Ascending aorta (tissue), 2 donors: ENCODE data around the gene CDK16. TPM values are rescaled to one million over a fixed set of nuclear protein-coding genes. Genes with fewer than 3 reads are reported as not detected.

ENCODE experiments used
- DNase-seq, 2 donors: peaks; one replicate each; pipeline ENCODE4 v3.0.0-alpha.2; 2019; ENCODE audit warnings: low spot score in 2 of 2
- H3K27ac ChIP-seq, 2 donors: fragments of 200-600 bp; sonication (generic); one replicate each; pipeline ENCODE4 v1.5.1; 2016 to 2017; ENCODE audit warnings: mild to moderate bottlenecking in 1 of 2
- H3K27me3 ChIP-seq: fragments of 200-600 bp; sonication (generic); one replicate; pipeline ENCODE4 v1.5.1; 2017
- H3K36me3 ChIP-seq, 2 donors: fragments of 200-600 bp; sonication (generic); one replicate each; pipeline ENCODE4 v1.5.1; 2016
- H3K4me1 ChIP-seq, 2 donors: fragments of 200-600 bp; sonication (generic); one replicate each; pipeline ENCODE4 v1.5.1; 2016 to 2017; ENCODE audit warnings: mild to moderate bottlenecking in 1 of 2
- H3K4me3 ChIP-seq, 2 donors: fragments of 200-600 bp; sonication (generic); one replicate each; pipeline ENCODE4 v1.5.1; 2016 to 2017; ENCODE audit warnings: mild to moderate bottlenecking in 1 of 2
- H3K9me3 ChIP-seq, 2 donors: fragments of 200-600 bp; sonication (generic); one replicate each; pipeline ENCODE4 v1.5.1; 2016
- CTCF ChIP-seq, 3 experiments: fragments of 200-600 bp in 2 of 3; fragments of 450-650 bp in 1 of 3; sonication (generic) in 2 of 3; IDR thresholded peaks; one replicate each; pipeline ENCODE4 v1.5.1; 2016 to 2019; ENCODE audit warnings: antibody characterized with exemption in 3 of 3, mild to moderate bottlenecking in 1 of 3, moderate library complexity in 1 of 3
- intact Hi-C: fragments of 100-400 bp; cut with DNase I; formaldehyde crosslinking; loops from one replicate; pipeline ENCODE4 v1.15.1; 2023
- total RNA-seq: library from RNA; depleted of rRNA; stranded (reverse); fragments of >200 nt; gene quantifications from one replicate; pipeline ENCODE4 v1.1.0, GENCODE V29; 2016

The CDK16 gene
- total RNA-seq, 1 donor from 2014 or later = 87.4 TPM

DNA sequence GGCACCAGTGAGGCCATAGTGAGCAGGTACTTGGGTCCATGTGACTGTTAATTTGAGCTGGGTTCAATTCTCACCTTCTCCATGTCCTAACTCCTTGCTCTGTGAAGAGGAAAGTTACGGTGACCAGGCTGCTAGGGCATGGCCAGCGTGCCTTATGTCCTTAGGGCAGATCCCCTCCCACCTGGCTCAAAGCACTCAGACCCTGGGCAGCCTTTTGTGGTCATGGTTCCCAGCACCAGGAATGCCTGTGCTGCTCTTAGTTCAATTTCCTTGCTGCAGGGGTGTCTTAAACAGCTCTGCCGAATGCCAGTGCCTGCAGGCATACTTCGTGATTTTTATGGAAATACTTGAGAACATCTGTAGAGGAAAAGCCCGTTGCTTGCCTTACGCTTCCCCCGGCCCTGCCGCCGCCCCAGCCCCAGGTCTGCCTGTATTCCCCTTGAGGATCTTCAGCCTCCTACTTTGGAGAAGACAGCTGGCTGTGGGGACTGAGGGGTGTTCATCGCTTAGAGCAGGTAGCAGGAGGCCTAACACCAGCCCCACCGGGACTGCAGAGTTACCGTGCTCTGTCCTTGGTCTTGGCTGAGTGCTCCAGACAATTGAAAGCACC, 3.1 kb upstream of the CDK16 start:
- TF ChIP-seq CTCF (IDR thresholded peaks at IDR 0.05) = no peak
- Histone ChIP-seq H3K9me3 (no peaks in the 10 kb centered on the region), H3K36me3 (peaks cover 55 to 56% of the 10 kb centered on the region in 2 donors), H3K4me3 (no peak overlapping the region), H3K4me1 (peaks cover 3 to 12% of the 10 kb centered on the region in 2 donors), H3K27ac (no peak overlapping the region), H3K27me3 (no peaks in the 10 kb centered on the region)
- intact Hi-C loops = loop anchor here (5.0 kb wide), 1 partner anchor 147 kb away; no protein-coding TSS in a partner anchor
- no peak for DNase-seq

DNA sequence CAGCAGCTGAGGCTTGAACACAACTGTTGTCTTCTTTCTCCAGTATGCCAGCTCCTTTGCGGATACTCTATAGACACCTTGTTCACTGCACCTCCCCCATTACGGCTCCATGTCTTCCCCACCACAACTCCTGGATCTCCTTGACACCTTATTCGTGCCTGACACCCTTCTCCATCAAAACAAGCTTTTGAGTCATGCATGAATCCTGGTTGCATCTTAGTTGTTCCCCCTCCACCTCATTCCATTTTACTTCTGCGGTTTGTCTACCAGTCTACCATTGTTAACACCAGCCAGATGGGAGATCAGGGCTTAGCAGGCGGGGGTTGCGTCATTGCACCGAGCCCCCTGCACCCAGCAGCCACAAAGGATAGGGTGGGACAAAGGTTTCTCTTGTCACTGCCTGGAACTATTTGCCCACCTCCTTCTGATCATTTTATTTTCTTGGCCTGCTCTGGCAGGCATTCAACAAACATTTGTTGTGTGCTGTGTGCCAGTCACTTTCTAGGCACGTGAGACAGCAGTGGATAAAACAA, 2.0 kb upstream of the CDK16 start:
- no peak for TF ChIP-seq CTCF (IDR thresholded peaks at IDR 0.05)
- Histone ChIP-seq H3K36me3 (peaks cover 45% of the 10 kb centered on the region in 2 donors), H3K27ac (peak overlapping the region; percentile 67 to 97)

GRCh38 chrX:47217121-47217851, 1.2 kb upstream of the CDK16 start:
- peaks cover 3 to 14% of the 10 kb centered on the region in 2 donors for H3K4me1 ChIP-seq
- H3K27me3 ChIP-seq = no peaks in the 10 kb centered on the region
- DNase-seq = no peak
- intact Hi-C loops = loop anchor here (1.0 to 5.0 kb wide), 2 partner anchors 24 to 145 kb away; partner anchors contain the start of gene UBA1
- H3K36me3 ChIP-seq = peaks cover 36 to 37% of the 10 kb centered on the region in 2 donors
- H3K4me3 ChIP-seq = peak overlapping the region; percentile 35 to 92
- no peaks in the 10 kb centered on the region for H3K9me3 ChIP-seq
- peak overlapping the region; percentile 67 to 97 for H3K27ac ChIP-seq
- TF ChIP-seq CTCF (IDR thresholded peaks at IDR 0.05) = no peak

More for the DNA sequence above, 2.0 kb upstream of the CDK16 start:
- H3K9me3 ChIP-seq = no peaks in the 10 kb centered on the region
- DNase-seq = no peak
- peaks cover 3 to 14% of the 10 kb centered on the region in 2 donors for H3K4me1 ChIP-seq
- intact Hi-C loops = loop anchor here (5.0 kb wide), 1 partner anchor 146 kb away; no protein-coding TSS in a partner anchor
- H3K4me3 ChIP-seq = no peak overlapping the region
- no peaks in the 10 kb centered on the region for H3K27me3 ChIP-seq

DNA sequence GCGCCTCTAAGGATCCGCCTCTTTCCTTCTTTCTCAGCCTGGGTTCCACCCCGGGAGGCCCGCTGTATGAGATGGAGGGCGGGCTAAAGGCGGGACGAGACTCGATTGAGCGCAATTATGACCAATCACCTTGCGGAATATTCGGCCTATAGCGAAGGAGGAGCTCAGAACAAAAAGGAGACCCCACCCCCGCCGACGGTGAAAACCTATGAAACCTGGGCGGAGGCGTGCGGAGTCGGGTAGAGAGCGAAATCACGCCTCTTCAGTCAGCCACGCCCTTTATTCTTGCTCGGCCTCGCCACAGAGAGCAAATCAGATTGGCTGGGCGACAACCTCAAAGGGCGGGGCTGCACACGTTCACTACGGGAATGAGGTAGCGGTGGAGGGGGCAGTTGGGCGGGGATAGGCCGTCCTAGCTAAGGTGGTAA, 615 bp upstream of the CDK16 start:
- peaks cover 31% of the 10 kb centered on the region in 2 donors for H3K36me3 ChIP-seq
- H3K9me3 ChIP-seq = no peaks in the 10 kb centered on the region
- intact Hi-C loops = loop anchor here (1.0 to 5.0 kb wide), 3 partner anchors 15 to 144 kb away; partner anchors contain the start of genes UBA1 and USP11
- no peak for TF ChIP-seq CTCF (IDR thresholded peaks at IDR 0.05)
- no peaks in the 10 kb centered on the region for H3K27me3 ChIP-seq
- DNase-seq = peak; percentile 98 to 100
- H3K27ac ChIP-seq = peak overlapping the region; percentile 95 to 97
- H3K4me3 ChIP-seq = peak overlapping the region; percentile 87 to 92
- peaks cover 3 to 14% of the 10 kb centered on the region in 2 donors for H3K4me1 ChIP-seq

GRCh38 chrX:47218920-47219815, 687 bp downstream of the CDK16 start:
- Histone ChIP-seq H3K36me3 (peaks cover 28 to 31% of the 10 kb centered on the region in 2 donors), H3K27me3 (no peaks in the 10 kb centered on the region), H3K4me3 (peak overlapping the region; percentile 87 to 92), H3K9me3 (no peaks in the 10 kb centered on the region), H3K4me1 (peaks cover 3 to 14% of the 10 kb centered on the region in 2 donors), H3K27ac (peak overlapping the region; percentile 95 to 97)
- peak in 1 of 2 donors; percentile 73 for DNase-seq
- intact Hi-C loops = loop anchor here (1.0 to 5.0 kb wide), 2 partner anchors 14 to 143 kb away; partner anchors contain the start of gene USP11
- TF ChIP-seq CTCF (IDR thresholded peaks at IDR 0.05) = no peak
